K562 (cell line): ENCODE results near the gene NPM1. TPM values are rescaled to one million over a fixed set of nuclear protein-coding genes. Genes with fewer than 3 reads are reported as not detected.

Experiments
- ATAC-seq: fragments of 200-7000 bp; cut with Tn5 transposase; 3 replicates; pipeline ENCODE4 v1.9.1; 2020; ENCODE audit warnings: moderate library complexity
- BruUV-seq: library from RNA; stranded (reverse); fragments of 400-500 nt; replicated peaks from 2 replicates; lab custom pipeline; 2021; lab: Mats Ljungman, UMichigan
- CTCF ChIA-PET: fragments of 300-600 bp; formaldehyde crosslinking; extraction: SDS; loops from one replicate; lab custom pipeline; 2021; ENCODE audit warnings: low intra/inter-chr PET ratio; lab: Yijun Ruan, JAX
- POLR2A ChIA-PET: fragments of 300-600, 350-650 bp; sonication (Branson Sonifier 250); formaldehyde crosslinking; extraction: SDS; loops from one replicate; lab custom pipeline; 2021; ENCODE audit warnings: antibody characterized with exemption, inconsistent platforms; lab: Yijun Ruan, JAX
- DNase-seq, 4 experiments: peaks; one replicate each; pipeline versions ENCODE4 v3.0.0 to v3.0.0-alpha.2; 2011 to 2018; ENCODE audit warnings: low spot score in 3 of 4, mixed read lengths in 3 of 4; ENCODE audit errors: extremely low read depth in 1 of 4
- FAIRE-seq: peaks from 2 replicates; lab custom pipeline; 2011; peaks lifted over from hg19 to GRCh38; lab: Jason Lieb, UNC
- H2AFZ ChIP-seq: 2 replicates; pipeline ENCODE4 v1.6.0; 2011; ENCODE audit warnings: low read depth, low read length, control low read depth, inconsistent platforms
- H3K27ac ChIP-seq: fragments of 200-600 bp; 3 replicates; pipeline ENCODE4 v1.8.0; 2011; ENCODE audit warnings: low read depth, mild to moderate bottlenecking, control low read depth, inconsistent platforms, low read length, moderate library complexity, mixed read lengths; ENCODE audit errors: extremely low read depth
- H3K27me3 ChIP-seq, 2 experiments: fragments of 300-600 bp in 1 of 2; 2 replicates in 1 of 2; 3 replicates in 1 of 2; pipeline versions ENCODE4 v1.6.0 to v1.8.0; 2011; ENCODE audit warnings: inconsistent platforms in 2 of 2, low read length in 2 of 2, mild to moderate bottlenecking in 1 of 2, mixed read lengths in 1 of 2, moderate library complexity in 1 of 2; ENCODE audit not compliant: control insufficient read depth in 2 of 2, insufficient read depth in 2 of 2
- H3K36me3 ChIP-seq: fragments of 300-600 bp; 3 replicates; pipeline ENCODE4 v1.8.0; 2011; ENCODE audit warnings: mild to moderate bottlenecking, low read length, inconsistent platforms; ENCODE audit not compliant: control insufficient read depth, insufficient read depth
- H3K4me1 ChIP-seq, 2 experiments: fragments of 200-600 bp in 1 of 2; replicated peaks in 1 of 2; 2 replicates in 1 of 2; 3 replicates in 1 of 2; pipeline versions ENCODE4 v1.5.1 to v1.8.0; 2011; ENCODE audit warnings: inconsistent platforms in 2 of 2, low read length in 2 of 2, mild to moderate bottlenecking in 1 of 2, mixed read lengths in 1 of 2, moderate library complexity in 1 of 2; ENCODE audit not compliant: control insufficient read depth in 2 of 2, insufficient read depth in 2 of 2
- H3K4me2 ChIP-seq: 2 replicates; pipeline ENCODE4 v1.6.1; 2011; ENCODE audit warnings: low read length, control low read depth, inconsistent platforms, mixed read lengths; ENCODE audit not compliant: insufficient read depth
- H3K4me3 ChIP-seq: fragments of 200-600 bp; sonication (generic), shearing (Covaris generic); 2 replicates; pipeline ENCODE4 v1.5.1; 2016; ENCODE audit warnings: control low read depth, inconsistent platforms
- H3K79me2 ChIP-seq: fragments of 200-600 bp; 3 replicates; pipeline ENCODE4 v1.8.0; 2011; ENCODE audit warnings: low read length, inconsistent platforms; ENCODE audit not compliant: control insufficient read depth, insufficient read depth
- H3K9ac ChIP-seq, 2 experiments: 2 replicates each; pipeline versions ENCODE4 v1.6.0 to v1.6.1; 2011; ENCODE audit warnings: low read depth in 2 of 2, low read length in 2 of 2, control low read depth in 1 of 2, inconsistent platforms in 1 of 2, mild to moderate bottlenecking in 1 of 2, mixed read lengths in 1 of 2; ENCODE audit not compliant: insufficient read depth in 1 of 2
- H3K9me1 ChIP-seq: one replicate; pipeline ENCODE4 v1.6.0; 2011; ENCODE audit warnings: inconsistent platforms, mild to moderate bottlenecking, low read length, moderate library complexity; ENCODE audit not compliant: control insufficient read depth, insufficient read depth
- H3K9me3 ChIP-seq: replicated peaks from 2 replicates; pipeline ENCODE4 v1.5.1; 2011; ENCODE audit warnings: low read depth, low read length, inconsistent platforms; ENCODE audit not compliant: control insufficient read depth, insufficient read depth
- H4K20me1 ChIP-seq: replicated peaks from 2 replicates; pipeline ENCODE4 v1.6.1; 2011; ENCODE audit warnings: low read length, inconsistent platforms, mixed read lengths; ENCODE audit not compliant: control insufficient read depth, insufficient read depth
- BRF2 ChIP-seq: IDR thresholded peaks from 3 replicates; pipeline ENCODE4 v1.6.1; 2011; ENCODE audit warnings: borderline replicate concordance, mild to moderate bottlenecking; ENCODE audit not compliant: insufficient read length, insufficient read depth
- ELF1 ChIP-seq: fragments of 200-800 bp; sonication (Bioruptor generic); IDR thresholded peaks from 2 replicates; pipeline ENCODE4 v1.6.1; 2016; ENCODE audit warnings: missing genetic modification characterization, missing compliant biosample characterization
- ELK1 ChIP-seq: sonication (generic); formaldehyde crosslinking; IDR thresholded peaks from 2 replicates; pipeline ENCODE4 v1.8.1; 2022; ENCODE audit warnings: missing genetic modification reagents
- HMG20B ChIP-seq: fragments of 250-450 bp; sonication (Bioruptor Pico); IDR thresholded peaks from 2 replicates; pipeline ENCODE4 v1.5.0; 2021; ENCODE audit warnings: mild to moderate bottlenecking
- MTA2 ChIP-seq: fragments of 450-650 bp; IDR thresholded peaks from 2 replicates; pipeline ENCODE4 v1.6.1; 2016; ENCODE audit warnings: low read depth
- PKNOX1 ChIP-seq: fragments of 450-650 bp; IDR thresholded peaks from 2 replicates; pipeline ENCODE4 v1.6.1; 2016
- RUNX1 ChIP-seq: sonication (generic); IDR thresholded peaks from 2 replicates; pipeline ENCODE4 v1.6.1; 2016; ENCODE audit warnings: antibody characterized with exemption, low read depth
- TBL1XR1 ChIP-seq, 2 experiments: IDR thresholded peaks; 2 replicates each; pipeline ENCODE4 v1.6.1; 2012; ENCODE audit warnings: improper control_type of control experiment in 2 of 2, low read length in 2 of 2, mild to moderate bottlenecking in 1 of 2
- ZNF143 ChIP-seq: sonication (generic); formaldehyde crosslinking; IDR thresholded peaks from 2 replicates; pipeline ENCODE4 v1.9.0; 2022; ENCODE audit warnings: mild to moderate bottlenecking, missing genetic modification reagents
- ZNF592 ChIP-seq: fragments of 450-650 bp; IDR thresholded peaks from 2 replicates; pipeline ENCODE4 v1.6.1; 2017; ENCODE audit warnings: antibody characterized with exemption, mild to moderate bottlenecking
- ZNF668 ChIP-seq: fragments of 250-450 bp; sonication (Bioruptor Pico); IDR thresholded peaks from 2 replicates; pipeline ENCODE4 v1.8.0; 2022; ENCODE audit warnings: mild to moderate bottlenecking, inconsistent platforms
- WGBS: fragments of 100-300 bp; shearing (Covaris generic); methylation state at CpG from one replicate; pipeline ENCODE4 v1.1.6; 2016; ENCODE audit warnings: low coverage, mixed read lengths; ENCODE audit not compliant: insufficient coverage; ENCODE audit errors: missing lambda C conversion rate; 5-methylcytosine and 5-hydroxymethylcytosine counted together
- in situ Hi-C: fragments of 300-500 bp; cut with MboI; formaldehyde crosslinking; loops from 4 replicates; pipeline ENCODE4 v1.15.0; 2018; ENCODE audit warnings: inconsistent platforms, mixed read lengths
- intact Hi-C: fragments of 100-400 bp; cut with micrococcal nuclease; formaldehyde crosslinking; loops from 2 replicates; pipeline ENCODE4 v1.14.2; 2022
- polyA plus RNA-seq, 8 experiments: library from polyadenylated mRNA; depleted of rRNA in 4 of 8; stranded (reverse) in 5 of 8; unstranded in 3 of 8; fragments of >200 nt; fragmentation: Nextera tagmentation in 2 of 8; fragmentation: Illumina TruSeq in 1 of 8; extraction: Ambion mirVana in 2 of 8; extraction: Trizol in 1 of 8; gene quantifications; 2 replicates each; pipeline versions ENCODE4 v1.2.1 to v1.2.3, GENCODE V29; 2011 to 2014; ENCODE audit warnings: inconsistent platforms in 1 of 8, missing spikeins in 1 of 8
- total RNA-seq, 7 experiments: library from RNA; depleted of rRNA in 6 of 7; stranded (reverse); fragments of >200 nt in 6 of 7; fragmentation: Illumina TruSeq in 2 of 7; extraction: Trizol in 2 of 7; gene quantifications; 2 replicates each; pipeline versions ENCODE4 v1.2.1 to v1.2.3, GENCODE V29; 2011 to 2021; ENCODE audit warnings: low replicate concordance in 1 of 7
- TF ChIP-seq, protein P1 (sequence below), 2 experiments: fragments of 450-650 bp in 1 of 2; sonication (generic) in 1 of 2; formaldehyde crosslinking; conservative IDR thresholded peaks; 2 replicates each; pipeline versions ENCODE4 v1.4.0 to v1.8.1; 2020 to 2022; ENCODE audit warnings: mild to moderate bottlenecking in 1 of 2, missing genetic modification reagents in 1 of 2
- TF ChIP-seq, protein P2 (sequence below): sonication (generic); formaldehyde crosslinking; IDR thresholded peaks from 2 replicates; pipeline ENCODE4 v1.5.0; 2020; ENCODE audit warnings: missing genetic modification reagents

Gene NPM1
- total and polyA plus RNA-seq, 9 of the 15 experiments (the other 6 are each of a cell fraction or from before 2014, with no cell fraction given), result 2,438 to 6,909 (median 5,639) TPM

DNA sequence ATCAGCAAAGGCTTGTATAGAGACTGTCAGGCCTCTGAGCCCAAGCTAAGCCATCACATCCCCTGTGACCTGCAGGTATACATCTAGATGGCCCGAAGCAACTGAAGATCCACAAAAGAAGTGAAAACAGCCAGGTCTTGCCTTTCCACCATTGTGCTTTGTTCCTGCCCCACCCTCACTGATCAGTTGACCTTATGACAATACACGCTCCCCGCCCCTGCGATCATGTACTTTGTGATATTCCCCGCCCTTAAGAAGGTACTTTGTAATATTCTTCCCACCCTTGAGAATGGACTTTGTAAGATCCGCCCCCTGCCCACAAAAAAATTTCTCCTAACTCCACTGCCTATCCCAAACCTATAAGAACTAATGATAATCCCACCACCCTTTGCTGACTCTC lies 18.6 kb upstream of the NPM1 start:
- ChIA-PET CTCF (no interaction called here), POLR2A (no interaction called here)
- no peak for DNase-seq
- Histone ChIP-seq H4K20me1 (no peaks in the 10 kb centered on the region), H3K9me3 (no peaks in the 10 kb centered on the region), H3K9me1 (no peaks in the 10 kb centered on the region), H2AFZ (no peak overlapping the region), H3K4me2 (no peak overlapping the region), H3K79me2 (no peaks in the 10 kb centered on the region), H3K4me1 (no peaks in the 10 kb centered on the region), H3K36me3 (no peaks in the 10 kb centered on the region), H3K27ac (no peak overlapping the region), H3K9ac (no peak overlapping the region), H3K4me3 (no peak overlapping the region), H3K27me3 (peaks cover 16 to 53% of the 10 kb centered on the region in 2 experiments)
- WGBS, result 29% methylated on average over 4 of the region's 6 CpGs
- no peak for FAIRE-seq
- ATAC-seq, result no peak
- no TSS peak for BruUV-seq
- in situ Hi-C loops (no loop called here), intact Hi-C loops (no loop called here)
- TF ChIP-seq RUNX1 (no peak), HMG20B (CRISPR knock-in tag) (no peak), ZNF668 (CRISPR knock-in tag) (no peak), MTA2 (no peak), BRF2 (no peak), PKNOX1 (no peak), TBL1XR1 (IDR thresholded peaks at IDR 0.05; ENCODE audit: low read length in 2 of 2) (no peak), ELF1 (tag) (no peak), ELK1 (no peak), ZNF143 (CRISPR knock-in tag) (no peak), ZNF592 (no peak)
- TF ChIP-seq, protein P1, sequence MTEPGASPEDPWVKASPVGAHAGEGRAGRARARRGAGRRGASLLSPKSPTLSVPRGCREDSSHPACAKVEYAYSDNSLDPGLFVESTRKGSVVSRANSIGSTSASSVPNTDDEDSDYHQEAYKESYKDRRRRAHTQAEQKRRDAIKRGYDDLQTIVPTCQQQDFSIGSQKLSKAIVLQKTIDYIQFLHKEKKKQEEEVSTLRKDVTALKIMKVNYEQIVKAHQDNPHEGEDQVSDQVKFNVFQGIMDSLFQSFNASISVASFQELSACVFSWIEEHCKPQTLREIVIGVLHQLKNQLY (CRISPR knock-in tag; conservative IDR thresholded peaks at IDR 0.05), result no peak
- TF ChIP-seq, protein P2, sequence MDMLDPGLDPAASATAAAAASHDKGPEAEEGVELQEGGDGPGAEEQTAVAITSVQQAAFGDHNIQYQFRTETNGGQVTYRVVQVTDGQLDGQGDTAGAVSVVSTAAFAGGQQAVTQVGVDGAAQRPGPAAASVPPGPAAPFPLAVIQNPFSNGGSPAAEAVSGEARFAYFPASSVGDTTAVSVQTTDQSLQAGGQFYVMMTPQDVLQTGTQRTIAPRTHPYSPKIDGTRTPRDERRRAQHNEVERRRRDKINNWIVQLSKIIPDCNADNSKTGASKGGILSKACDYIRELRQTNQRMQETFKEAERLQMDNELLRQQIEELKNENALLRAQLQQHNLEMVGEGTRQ, result no peak
